ENCODE data around the gene AK6. TPM values are rescaled to one million over a fixed set of nuclear protein-coding genes. Genes with fewer than 3 reads are reported as not detected.
A peak's percentile ranks its signal among the peaks of the same experiment; 100 is the strongest.
"Not testable (repeated sequence)": the region's sequence is repeated elsewhere in the genome, so short reads cannot be mapped to it uniquely, and the experiment has no call there.

The AK6 gene
- total RNA-seq = 10 to 100 TPM; 40.5 to 41.4 TPM

DNA sequence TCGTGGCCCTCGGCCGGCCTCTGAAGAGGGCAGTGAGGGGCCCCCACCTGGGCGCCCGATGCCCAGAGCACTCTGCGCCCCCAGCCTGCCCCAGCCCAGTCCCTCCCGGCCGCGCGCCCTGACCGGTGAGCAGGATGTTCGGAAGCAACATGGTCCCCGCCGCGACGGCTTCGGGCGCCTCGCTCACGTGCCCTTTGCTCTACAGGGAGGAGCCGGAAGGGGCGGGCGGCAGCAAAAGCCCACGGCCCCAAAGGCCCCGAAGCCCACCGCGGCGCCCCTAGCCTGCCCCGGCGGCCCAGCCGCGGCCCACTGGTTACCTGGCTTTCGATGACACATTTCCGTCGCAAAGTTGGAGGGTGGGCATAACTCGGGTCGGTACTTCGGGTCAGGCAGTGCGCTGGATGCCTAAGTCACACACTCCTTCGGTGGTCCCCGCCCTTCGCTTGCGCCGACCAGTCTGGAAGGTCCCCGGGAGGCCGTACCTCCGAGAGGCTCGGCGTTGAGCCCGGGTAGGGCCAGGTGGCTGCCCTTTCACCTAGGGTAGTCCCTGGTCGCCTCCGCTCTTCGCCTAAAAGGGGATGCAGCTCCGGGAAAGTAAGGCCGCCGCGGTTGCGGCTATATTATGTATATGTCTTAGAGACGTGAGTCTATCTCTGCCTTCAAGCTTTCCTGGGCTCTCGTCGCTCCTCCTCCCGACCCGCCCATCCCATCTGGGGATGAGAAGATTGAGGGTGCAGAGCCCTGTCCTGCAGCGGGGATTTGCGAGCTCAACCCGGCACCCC lies at the start of gene AK6, which contains the start of the genes RAD17 and TAF9:
Gene AK6 (minus strand): TSS at position 181 of the 782 bp plus-strand sequence. CDS start 30 bp downstream, at position 151.
Gene RAD17 (plus strand): TSS at position 479 of the 782 bp plus-strand sequence. CDS start 2,391 bp downstream, outside the sequence.
Gene TAF9 (minus strand): TSS at position 181 of the 782 bp plus-strand sequence. CDS start 3,783 bp downstream, outside the sequence.
- DNase-seq (ENCODE audit: low spot score) = peak; percentile 94
- no peaks in the 10 kb centered on the region for H3K9me3 Mint-ChIP-seq
- peak within 1 kb of the TSS; percentile 90 for H3K4me3 Mint-ChIP-seq
- peaks cover 14% of the 10 kb centered on the region for H3K36me3 Mint-ChIP-seq
- ATAC-seq = peak; percentile 97 to 98
- H3K27me3 Mint-ChIP-seq = no peaks in the 10 kb centered on the region
- H3K4me1 Mint-ChIP-seq (ENCODE audit: low read depth in 2 of 2) = peaks cover 12 to 17% of the 10 kb centered on the region in 2 donors
- H3K27ac Mint-ChIP-seq = peak within 1 kb of the TSS; percentile 90 to 92

DNA sequence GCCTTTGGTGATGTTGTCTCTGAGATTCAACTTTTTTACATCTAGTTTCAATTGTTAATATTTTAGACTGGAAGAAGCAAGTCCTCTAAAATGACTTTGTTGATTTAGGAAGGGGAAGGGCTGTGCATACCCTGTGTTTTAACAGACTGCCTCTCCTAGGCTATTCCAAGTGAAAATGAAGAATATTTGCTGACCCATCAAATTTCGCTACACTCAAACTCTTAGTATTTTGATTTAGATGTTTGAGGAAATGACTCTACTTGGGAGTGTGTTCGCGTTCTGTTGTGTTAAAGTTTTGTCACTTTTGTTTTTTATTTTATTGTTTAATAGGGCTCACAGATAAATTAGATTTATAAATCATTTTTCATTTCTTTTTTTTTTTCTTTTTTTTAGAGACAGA lies 49.2 kb upstream of the AK6 start:
- DNase-seq (ENCODE audit: low spot score) (no peak), ATAC-seq (no peak)
- H3K27ac Mint-ChIP-seq = no peak overlapping the region
- peaks cover 9% of the 10 kb centered on the region for H3K36me3 Mint-ChIP-seq
- no peak overlapping the region for H3K4me3 Mint-ChIP-seq
- peaks cover 0 to 5% of the 10 kb centered on the region in 2 donors for H3K4me1 Mint-ChIP-seq (ENCODE audit: low read depth in 2 of 2)
- peaks cover 0 to 10% of the 10 kb centered on the region in 2 donors for H3K27me3 Mint-ChIP-seq
- no peaks in the 10 kb centered on the region for H3K9me3 Mint-ChIP-seq

GRCh38 chr5:69416699-69417098 lies 47.4 kb upstream of the AK6 start:
- ATAC-seq = no peak
- Mint-ChIP-seq H3K27me3 (peaks cover 0 to 7% of the 10 kb centered on the region in 2 donors), H3K9me3 (no peaks in the 10 kb centered on the region), H3K36me3 (peaks cover 9% of the 10 kb centered on the region), H3K27ac (no peak overlapping the region), H3K4me1 (ENCODE audit: low read depth in 2 of 2) (peaks cover 0 to 5% of the 10 kb centered on the region in 2 donors), H3K4me3 (no peak overlapping the region)
- no peak for DNase-seq (ENCODE audit: low spot score)

- H3K36me3 Mint-ChIP-seq = peaks cover 13% of the 10 kb centered on the region
- DNase-seq (ENCODE audit: low spot score) (no peak), ATAC-seq (no peak)
- no peak overlapping the region for H3K27ac Mint-ChIP-seq
- H3K4me1 Mint-ChIP-seq (ENCODE audit: low read depth in 2 of 2) = peaks cover 0 to 5% of the 10 kb centered on the region in 2 donors
- peaks cover 0 to 7% of the 10 kb centered on the region in 2 donors for H3K27me3 Mint-ChIP-seq
- H3K4me3 Mint-ChIP-seq = no peak overlapping the region
- no peaks in the 10 kb centered on the region for H3K9me3 Mint-ChIP-seq
Measured at GRCh38 chr5:69416180-69416579, 46.9 kb upstream of the AK6 start.

DNA sequence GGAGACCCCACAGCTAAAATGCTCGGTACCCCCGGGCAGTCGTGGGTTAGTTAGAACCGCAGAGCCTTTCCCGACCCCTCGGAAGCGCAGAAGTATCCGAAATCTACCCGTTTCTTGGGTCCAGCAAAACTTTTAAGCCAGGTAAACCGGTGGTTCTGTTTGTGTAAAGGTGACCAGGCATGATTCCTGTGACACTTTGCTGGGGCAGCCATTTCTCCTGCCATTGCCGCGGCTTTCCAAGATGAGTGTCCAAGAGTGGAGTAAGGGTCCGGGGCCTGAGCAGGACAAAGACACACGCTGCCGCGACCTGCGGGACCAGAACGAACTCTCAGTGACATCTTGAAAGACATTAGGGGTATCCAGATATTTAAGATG lies 46.3 kb upstream of the AK6 start:
- H3K27me3 Mint-ChIP-seq = peaks cover 0 to 7% of the 10 kb centered on the region in 2 donors
- peaks cover 0 to 5% of the 10 kb centered on the region in 2 donors for H3K4me1 Mint-ChIP-seq (ENCODE audit: low read depth in 2 of 2)
- no peaks in the 10 kb centered on the region for H3K9me3 Mint-ChIP-seq
- H3K36me3 Mint-ChIP-seq = peaks cover 13% of the 10 kb centered on the region
- no peak overlapping the region for H3K27ac Mint-ChIP-seq
- ATAC-seq (no peak), DNase-seq (ENCODE audit: low spot score) (no peak)
- H3K4me3 Mint-ChIP-seq = peak overlapping the region; percentile 22

GRCh38 chr5:69414885-69415583 lies 45.7 kb upstream of the AK6 start, which contains the start of gene MARVELD2:
Gene MARVELD2, plus strand, starts transcription at chr5:69415116. Its CDS starts 4,270 bp downstream, at chr5:69419386.
- DNase-seq (ENCODE audit: low spot score) = no peak
- H3K9me3 Mint-ChIP-seq = no peaks in the 10 kb centered on the region
- H3K4me3 Mint-ChIP-seq = peak within 1 kb of the TSS; percentile 22
- H3K4me1 Mint-ChIP-seq (ENCODE audit: low read depth in 2 of 2) = peaks cover 0 to 5% of the 10 kb centered on the region in 2 donors
- H3K36me3 Mint-ChIP-seq = peaks cover 13% of the 10 kb centered on the region
- H3K27me3 Mint-ChIP-seq = peaks cover 0 to 7% of the 10 kb centered on the region in 2 donors
- H3K27ac Mint-ChIP-seq = no peak within 1 kb of the TSS
- peak; percentile 74 for ATAC-seq

DNA sequence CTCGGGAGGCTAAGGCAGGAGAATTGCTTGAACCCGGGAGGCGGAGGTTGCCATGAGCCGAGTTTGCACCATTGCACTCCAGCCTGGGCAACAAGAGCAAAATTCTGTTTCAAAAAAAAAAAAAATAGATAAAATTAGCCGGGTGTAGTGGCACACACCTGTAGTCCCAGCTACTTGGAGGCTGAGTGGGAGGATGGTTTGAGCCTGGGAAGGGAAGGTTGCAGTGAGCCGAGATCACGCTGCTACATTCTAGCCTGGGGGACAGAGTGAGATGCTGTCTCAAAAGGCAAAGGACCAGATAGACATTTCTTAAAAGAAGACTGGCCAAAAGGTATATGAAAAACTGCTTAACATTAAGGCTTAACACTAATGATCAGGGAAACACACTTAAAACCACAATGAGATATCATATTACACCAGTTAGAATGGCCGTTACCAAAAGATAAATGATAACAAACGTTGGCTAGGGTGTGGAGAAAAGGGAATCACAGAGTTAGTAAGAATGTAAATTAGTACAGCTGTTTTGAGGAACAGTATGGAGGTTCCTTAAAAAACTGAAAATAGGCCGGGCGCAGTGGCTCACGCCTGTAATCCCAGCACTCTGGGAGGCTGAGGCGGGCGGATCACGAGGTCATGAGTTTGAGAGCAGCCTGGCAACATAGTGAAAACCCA lies 35.5 kb upstream of the AK6 start:
- Mint-ChIP-seq H3K4me1 (ENCODE audit: low read depth in 2 of 2) (no peaks in the 10 kb centered on the region), H3K27me3 (no peaks in the 10 kb centered on the region), H3K36me3 (peaks cover 12% of the 10 kb centered on the region), H3K9me3 (no peaks in the 10 kb centered on the region), H3K4me3 (no peak overlapping the region), H3K27ac (no peak overlapping the region)
- DNase-seq (ENCODE audit: low spot score) (no peak), ATAC-seq (no peak)

- Mint-ChIP-seq H3K4me3 (no peak overlapping the region), H3K27ac (no peak overlapping the region), H3K36me3 (peaks cover 5% of the 10 kb centered on the region), H3K27me3 (no peaks in the 10 kb centered on the region), H3K4me1 (ENCODE audit: low read depth in 2 of 2) (no peaks in the 10 kb centered on the region), H3K9me3 (no peaks in the 10 kb centered on the region)
- DNase-seq (ENCODE audit: low spot score) (no peak), ATAC-seq (no peak)
Measured at GRCh38 chr5:69378376-69378775, 9.1 kb upstream of the AK6 start.

- no peak for DNase-seq (ENCODE audit: low spot score)
- no peak overlapping the region for H3K27ac Mint-ChIP-seq
- H3K4me1 Mint-ChIP-seq (ENCODE audit: low read depth in 2 of 2) = no peaks in the 10 kb centered on the region
- H3K4me3 Mint-ChIP-seq = no peak overlapping the region
- no peaks in the 10 kb centered on the region for H3K27me3 Mint-ChIP-seq
- no peak for ATAC-seq
- H3K36me3 Mint-ChIP-seq = peaks cover 5% of the 10 kb centered on the region
- H3K9me3 Mint-ChIP-seq = no peaks in the 10 kb centered on the region
Measured at GRCh38 chr5:69374911-69375446, 5.7 kb upstream of the AK6 start.

GRCh38 chr5:69372394-69372793 lies 3.1 kb upstream of the AK6 start:
- no peak overlapping the region for H3K4me3 Mint-ChIP-seq
- H3K9me3 Mint-ChIP-seq = no peaks in the 10 kb centered on the region
- no peaks in the 10 kb centered on the region for H3K27me3 Mint-ChIP-seq

GRCh38 chr5:69370335-69370734 lies 1.0 kb upstream of the AK6 start:
- H3K9me3 Mint-ChIP-seq; H3K27me3 Mint-ChIP-seq; H3K36me3 Mint-ChIP-seq; DNase-seq (ENCODE audit: low spot score); ATAC-seq: not testable (repeated sequence)
- Mint-ChIP-seq H3K4me3 (peak overlapping the region; percentile 90), H3K27ac (peak overlapping the region; percentile 90 to 92), H3K4me1 (ENCODE audit: low read depth in 2 of 2) (peaks cover 8 to 12% of the 10 kb centered on the region in 2 donors)

More at GRCh38 chr5:69372394-69372793, 3.1 kb upstream of the AK6 start:
- peaks cover 9% of the 10 kb centered on the region for H3K36me3 Mint-ChIP-seq
- DNase-seq (ENCODE audit: low spot score) = no peak
- no peak for ATAC-seq
- no peak overlapping the region for H3K27ac Mint-ChIP-seq
- H3K4me1 Mint-ChIP-seq (ENCODE audit: low read depth in 2 of 2) = peaks cover 8 to 12% of the 10 kb centered on the region in 2 donors

DNA sequence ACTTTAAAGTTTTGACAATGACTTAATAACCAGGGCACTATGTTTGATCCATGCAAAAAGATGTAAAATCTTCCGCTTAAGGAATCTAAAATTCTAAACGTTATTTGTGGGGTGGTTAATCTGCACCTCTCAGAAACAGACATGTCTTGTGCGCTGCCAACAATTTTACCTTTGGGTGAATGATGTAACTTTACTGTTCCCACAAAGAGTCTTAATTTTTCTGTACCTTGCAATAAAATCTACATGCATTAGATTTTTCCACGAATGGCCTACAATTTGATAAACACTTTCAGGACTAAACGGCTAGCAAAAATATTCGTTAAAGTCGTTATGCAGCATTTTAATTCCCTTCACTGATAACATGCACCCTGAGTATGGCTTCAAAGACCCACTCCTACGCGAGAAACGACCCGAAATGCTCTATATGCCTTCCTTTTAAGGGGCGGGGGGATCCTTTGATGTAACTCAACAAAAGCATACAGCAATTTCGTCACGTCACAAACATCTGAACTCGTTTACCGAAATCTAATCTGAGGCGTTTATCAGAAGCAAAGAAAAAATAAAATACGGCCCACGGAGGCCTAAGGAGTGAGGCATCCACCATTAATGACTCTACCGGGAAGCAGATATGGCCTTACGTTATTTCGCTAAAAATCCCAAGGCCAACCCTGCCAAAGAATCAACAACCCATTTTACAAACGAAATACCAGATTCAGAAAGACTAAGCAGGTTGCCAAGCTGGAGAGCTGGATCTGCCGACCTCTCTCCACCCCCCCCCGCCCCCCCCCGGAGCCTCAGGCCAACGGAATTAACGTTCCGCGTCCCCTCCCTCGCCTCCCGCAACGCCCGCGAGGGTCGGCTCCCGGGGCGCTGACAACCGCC lies 621 bp downstream of the AK6 start:
- Mint-ChIP-seq H3K4me3 (peak overlapping the region; percentile 90), H3K27ac (peak overlapping the region; percentile 90 to 92), H3K27me3 (no peaks in the 10 kb centered on the region), H3K4me1 (ENCODE audit: low read depth in 2 of 2) (peaks cover 12 to 17% of the 10 kb centered on the region in 2 donors), H3K36me3 (peaks cover 14% of the 10 kb centered on the region), H3K9me3 (no peaks in the 10 kb centered on the region)
- DNase-seq (ENCODE audit: low spot score) = no peak
- ATAC-seq = no peak

Data from natural killer cell treated with Interleukin-12 subunit alpha and Interleukin-12 subunit beta and Interleukin-15 and Interleukin-18, amount 100 ng/mL, for 72 hours (primary cell).